Stomach (tissue), 4 donors: ENCODE measurements around the gene SH2B2.

Source experiments
- CTCF ChIP-seq, 7 experiments: fragments of 450-650 bp in 4 of 7; fragments of 200-600 bp in 3 of 7; sonication (generic) in 3 of 7; IDR thresholded peaks; one replicate each; pipeline ENCODE4 v1.5.1; 2016 to 2019; ENCODE audit warnings: antibody characterized with exemption in 7 of 7, control low read depth in 2 of 7, mild to moderate bottlenecking in 1 of 7
- EP300 ChIP-seq: sonication (generic); formaldehyde crosslinking; IDR thresholded peaks from one replicate; pipeline ENCODE4 v1.6.1; 2017; ENCODE audit warnings: antibody characterized with exemption
- POLR2A ChIP-seq, 4 donors: fragments of 450-650 bp; IDR thresholded peaks; one replicate each; pipeline ENCODE4 v1.6.1; 2016; ENCODE audit warnings: antibody characterized with exemption in 4 of 4, control low read depth in 2 of 4, mild to moderate bottlenecking in 1 of 4, moderate library complexity in 1 of 4

GRCh38 chr7:102258749-102259107 lies 27.9 kb upstream of the SH2B2 start:
- TF ChIP-seq POLR2A (IDR thresholded peaks at IDR 0.05) = no peak
- TF ChIP-seq CTCF (IDR thresholded peaks at IDR 0.05) = no peak
- TF ChIP-seq EP300 = no peak
